Endothelial cell of umbilical vein (primary cell): ENCODE results near the gene KCNG2. TPM values are rescaled to one million over a fixed set of nuclear protein-coding genes. Genes with fewer than 3 reads are reported as not detected.

Experiments used
- BruUV-seq: library from RNA; stranded (reverse); fragments of 400-500 nt; replicated peaks from 2 replicates; lab custom pipeline; 2021; lab: Mats Ljungman, UMichigan
- CTCF ChIA-PET: fragments of 300-600, 350-600 bp; sonication (Branson Sonifier 250); formaldehyde crosslinking; loops from one replicate; lab custom pipeline; 2021; ENCODE audit warnings: antibody characterized with exemption, inconsistent platforms; lab: Charles Lee
- POLR2A ChIA-PET: fragments of 300-600, 350-600 bp; sonication (Branson Sonifier 250); formaldehyde crosslinking; loops from one replicate; lab custom pipeline; 2021; ENCODE audit warnings: antibody characterized with exemption, inconsistent platforms; lab: Charles Lee
- DNase-seq: peaks from one replicate; pipeline ENCODE4 v3.0.0-alpha.2; 2011; ENCODE audit warnings: low read depth, low spot score
- FAIRE-seq: peaks from 2 replicates; lab custom pipeline; 2011; peaks lifted over from hg19 to GRCh38; lab: Jason Lieb, UNC
- H2AFZ ChIP-seq: 2 replicates; pipeline ENCODE4 v1.6.0; 2012; ENCODE audit warnings: low read depth, low read length, control low read depth, inconsistent platforms
- H3K27ac ChIP-seq: 2 replicates; pipeline ENCODE4 v1.5.1; 2011; ENCODE audit warnings: low read depth, mild to moderate bottlenecking, control low read depth, low read length, moderate library complexity; ENCODE audit not compliant: insufficient read depth
- H3K27me3 ChIP-seq, 2 experiments: 2 replicates each; pipeline versions ENCODE4 v1.6.0 to v1.6.1; 2011; ENCODE audit warnings: low read length in 2 of 2, mixed read lengths in 1 of 2; ENCODE audit not compliant: control insufficient read depth in 2 of 2, insufficient read depth in 2 of 2
- H3K36me3 ChIP-seq, 2 experiments: 2 replicates in 1 of 2; 3 replicates in 1 of 2; pipeline ENCODE4 v1.5.1; 2011; ENCODE audit warnings: low read length in 2 of 2, mild to moderate bottlenecking in 1 of 2, moderate library complexity in 1 of 2; ENCODE audit not compliant: control insufficient read depth in 2 of 2, insufficient read depth in 2 of 2; ENCODE audit errors: extremely low read depth in 1 of 2
- H3K4me1 ChIP-seq: 3 replicates; pipeline ENCODE4 v1.5.1; 2011; ENCODE audit warnings: mild to moderate bottlenecking, low read length; ENCODE audit not compliant: control insufficient read depth, insufficient read depth; ENCODE audit errors: extremely low read depth
- H3K4me2 ChIP-seq: 2 replicates; pipeline ENCODE4 v1.6.1; 2011; ENCODE audit warnings: low read length, control low read depth, mixed read lengths; ENCODE audit not compliant: insufficient read depth
- H3K4me3 ChIP-seq, 3 experiments: fragments of 200-600 bp in 1 of 3; sonication (generic), shearing (Covaris generic) in 1 of 3; replicated peaks in 1 of 3; 2 replicates each; pipeline ENCODE4 v1.5.1; 2011 to 2016; ENCODE audit warnings: control low read depth in 3 of 3, low read length in 3 of 3, mild to moderate bottlenecking in 2 of 3, inconsistent platforms in 1 of 3, low read depth in 1 of 3, moderate library complexity in 1 of 3; ENCODE audit not compliant: insufficient read depth in 1 of 3
- H3K79me2 ChIP-seq: 2 replicates; pipeline ENCODE4 v1.6.0; 2012; ENCODE audit warnings: low read length, inconsistent platforms; ENCODE audit not compliant: control insufficient read depth, insufficient read depth
- H3K9ac ChIP-seq: replicated peaks from 2 replicates; pipeline ENCODE3; 2011; ENCODE audit warnings: low read length, control low read depth; ENCODE audit not compliant: insufficient read depth; ENCODE audit errors: extremely low read depth
- H3K9me1 ChIP-seq: replicated peaks from 3 replicates; pipeline ENCODE4 v1.6.0; 2011; ENCODE audit warnings: mild to moderate bottlenecking, low read length; ENCODE audit not compliant: control insufficient read depth, insufficient read depth; ENCODE audit errors: extremely low read depth
- H3K9me3 ChIP-seq: replicated peaks from 2 replicates; pipeline ENCODE4 v1.5.1; 2012; ENCODE audit warnings: low read length, inconsistent platforms; ENCODE audit not compliant: control insufficient read depth, insufficient read depth
- H4K20me1 ChIP-seq: replicated peaks from 2 replicates; pipeline ENCODE3; 2011; ENCODE audit warnings: mild to moderate bottlenecking, low read length; ENCODE audit not compliant: control insufficient read depth, insufficient read depth; ENCODE audit errors: extremely low read depth
- CTCF ChIP-seq, 2 donors: IDR thresholded peaks; 1 replicate in 1 of 2; 2 replicates in 1 of 2; pipeline ENCODE4 v1.5.1; 2011; ENCODE audit warnings: low read length in 2 of 2, mild to moderate bottlenecking in 2 of 2, moderate library complexity in 2 of 2, control low read depth in 1 of 2, inconsistent platforms in 1 of 2, low read depth in 1 of 2; ENCODE audit not compliant: insufficient read depth in 1 of 2; ENCODE audit errors: extremely low read depth in 1 of 2
- FOS ChIP-seq: IDR thresholded peaks from 2 replicates; pipeline ENCODE4 v1.6.1; 2011; ENCODE audit warnings: mild to moderate bottlenecking, low read length, moderate library complexity, borderline replicate concordance; ENCODE audit not compliant: insufficient read depth
- GATA2 ChIP-seq: IDR thresholded peaks from 2 replicates; pipeline ENCODE4 v1.7.0; 2011; ENCODE audit warnings: low read depth, mild to moderate bottlenecking, moderate library complexity, mixed read lengths, low read length; ENCODE audit not compliant: insufficient read length, insufficient read depth
- JUN ChIP-seq: IDR thresholded peaks from 2 replicates; pipeline ENCODE4 v1.6.1; 2011; ENCODE audit warnings: borderline replicate concordance, low read depth; ENCODE audit not compliant: insufficient read length, insufficient read depth
- MAX ChIP-seq: IDR thresholded peaks from 2 replicates; pipeline ENCODE4 v1.6.1; 2011; ENCODE audit not compliant: insufficient read depth, insufficient read length
- dilution Hi-C: fragments of 300-500 bp; cut with MboI; formaldehyde crosslinking; loops from one replicate; pipeline ENCODE4 v1.15.0; 2019; ENCODE audit warnings: low sequenced_read_pairs; ENCODE audit not compliant: extremely low pct_ligation_motif_present
- intact Hi-C: fragments of 100-400 bp; cut with micrococcal nuclease; formaldehyde crosslinking; loops from one replicate; pipeline ENCODE4 v1.10.0; 2022
- polyA plus RNA-seq, 4 experiments: library from polyadenylated mRNA; depleted of rRNA in 3 of 4; stranded (reverse) in 3 of 4; unstranded in 1 of 4; fragments of >200 nt; gene quantifications; 2 replicates each; pipeline versions ENCODE4 v1.2.1 to v1.2.3, GENCODE V29; 2011 to 2012; ENCODE audit warnings: missing spikeins in 1 of 4
- total RNA-seq: library from RNA; stranded (reverse); gene quantifications from 2 replicates; pipeline ENCODE4 v1.2.3, GENCODE V29; 2021

Gene KCNG2
- total and polyA plus RNA-seq, 2 donors (not counting 3 experiments of a cell fraction or from before 2014, with no cell fraction given) = not detected

DNA sequence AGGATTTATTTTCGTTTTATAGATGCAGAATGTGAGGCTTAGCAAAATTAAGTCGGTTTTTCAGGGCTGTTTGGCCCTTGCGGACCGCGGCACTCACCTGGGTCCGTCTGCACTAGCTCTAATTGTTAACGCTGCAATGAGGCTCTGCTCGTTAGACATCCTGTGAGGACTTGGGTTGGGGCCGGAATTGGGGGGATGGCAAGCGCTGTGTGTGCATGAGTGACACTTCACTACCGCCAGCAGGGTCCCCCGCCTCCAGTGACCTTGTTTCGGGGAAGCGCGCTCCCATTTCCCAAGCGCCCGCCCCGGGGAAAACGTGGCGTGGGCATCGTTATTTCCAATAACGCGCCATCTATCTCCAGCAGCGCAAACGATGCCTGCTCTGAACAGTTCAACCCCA is 54.2 kb downstream of the KCNG2 start:
- Histone ChIP-seq H3K9me3 (no peaks in the 10 kb centered on the region), H3K4me2 (no peak overlapping the region), H2AFZ (no peak overlapping the region), H3K9ac (no peak overlapping the region), H3K27me3 (no peaks in the 10 kb centered on the region), H3K4me3 (no peak overlapping the region), H3K27ac (no peak overlapping the region), H3K36me3 (no peaks in the 10 kb centered on the region), H4K20me1 (no peaks in the 10 kb centered on the region), H3K4me1 (no peaks in the 10 kb centered on the region), H3K9me1 (no peaks in the 10 kb centered on the region), H3K79me2 (no peaks in the 10 kb centered on the region)
- no peak for TF ChIP-seq FOS
- no peak for TF ChIP-seq GATA2
- TF ChIP-seq JUN = no peak
- no peak for TF ChIP-seq CTCF (IDR thresholded peaks at IDR 0.05; ENCODE audit: extremely low read depth in 1 of 2, insufficient read depth in 1 of 2, low read depth in 1 of 2, low read length in 2 of 2)
- no peak for TF ChIP-seq MAX
- ChIA-PET CTCF (no interaction called here), POLR2A (no interaction called here)
- no peak for DNase-seq
- dilution Hi-C loops (no loop called here), intact Hi-C loops (no loop called here)
- no TSS peak for BruUV-seq
- FAIRE-seq = no peak
